ENCODE results near the gene TXNRD2. TPM values are rescaled to one million over a fixed set of nuclear protein-coding genes. Genes with fewer than 3 reads are reported as not detected.

The TXNRD2 gene
- total RNA-seq, 2 experiments from 2014 or later, result 24.7 to 28.9 TPM

- peak overlapping the region; percentile 3; the same call in 1 of the 2 replicates for H2AFZ ChIP-seq (ENCODE audit: low read length)
- H3K27ac ChIP-seq (ENCODE audit: low read depth, low read length, poor library complexity, severe bottlenecking), result peak overlapping the region; percentile 99
- H3K79me2 ChIP-seq (ENCODE audit: insufficient read depth, low read depth, low read length), result peaks cover 35% of the 10 kb centered on the region
- H4K20me1 ChIP-seq (ENCODE audit: insufficient read depth, low read length), result no peaks in the 10 kb centered on the region
- H3K9me3 ChIP-seq (ENCODE audit: low read length), result no peaks in the 10 kb centered on the region
- peak; percentile 66 for DNase-seq (ENCODE audit: low spot score)
- no TSS peak for BruUV-seq (replicated peaks)
- peak overlapping the region; percentile 33 for H3K4me3 ChIP-seq (ENCODE audit: low read depth, low read length, poor library complexity, severe bottlenecking)
- peaks cover 99% of the 10 kb centered on the region for H3K4me1 ChIP-seq (ENCODE audit: insufficient read depth, low read length, poor library complexity, severe bottlenecking)
- peaks cover 21% of the 10 kb centered on the region for H3K36me3 ChIP-seq (ENCODE audit: insufficient read depth, low read length)
- ChIA-PET POLR2A (interaction anchor here (0.5 to 2.9 kb wide), 6 partner anchors 36 to 619 kb away, joined by 3 to 20 read pairs (median 4); no protein-coding TSS in a partner anchor), CTCF (ENCODE audit: unreplicated experiment) (no interaction called here)
- peak overlapping the region; percentile 91 for H3K4me2 ChIP-seq (ENCODE audit: low read length)
- TF ChIP-seq EZH2phosphoT487 (IDR thresholded peaks at IDR 0.05; ENCODE audit: borderline replicate concordance, low read depth, low read length), result no peak
- TF ChIP-seq CTCF (conservative IDR thresholded peaks at IDR 0.05; ENCODE audit: low read length), result no peak
- intact Hi-C loops (cut with micrococcal nuclease; ENCODE audit: unreplicated experiment), result no loop called here
- H3K9me2 ChIP-seq (ENCODE audit: insufficient read depth, low read length), result no peaks in the 10 kb centered on the region
These were observed 49.2 kb downstream of the TXNRD2 start for GRCh38 chr22:19892257-19892879.

GRCh38 chr22:19891317-19892256 is 50.0 kb downstream of the TXNRD2 start:
- H3K36me3 ChIP-seq (ENCODE audit: insufficient read depth, low read length), result peaks cover 21% of the 10 kb centered on the region
- intact Hi-C loops (cut with micrococcal nuclease; ENCODE audit: unreplicated experiment), result loop anchor here (1.0 to 2.0 kb wide), 2 partner anchors 36 to 119 kb away; no protein-coding TSS in a partner anchor
- H3K4me3 ChIP-seq (ENCODE audit: low read depth, low read length, poor library complexity, severe bottlenecking), result peak overlapping the region; percentile 59
- ChIA-PET CTCF (ENCODE audit: unreplicated experiment) (no interaction called here), POLR2A (interaction anchor here (0.5 to 2.9 kb wide), 6 partner anchors 36 to 619 kb away, joined by 3 to 20 read pairs (median 4); no protein-coding TSS in a partner anchor)
- H3K79me2 ChIP-seq (ENCODE audit: insufficient read depth, low read depth, low read length), result peaks cover 38% of the 10 kb centered on the region
- BruUV-seq (replicated peaks), result TSS peak; percentile 75
- DNase-seq (ENCODE audit: low spot score), result peak; percentile 98
- TF ChIP-seq CTCF (conservative IDR thresholded peaks at IDR 0.05; ENCODE audit: low read length), result 0 out of 2 replicates have a peak, but pooled peaks have one; percentile 1
- no peak for TF ChIP-seq EZH2phosphoT487 (IDR thresholded peaks at IDR 0.05; ENCODE audit: borderline replicate concordance, low read depth, low read length)
- no peaks in the 10 kb centered on the region for H3K9me3 ChIP-seq (ENCODE audit: low read length)
- no peaks in the 10 kb centered on the region for H3K9me2 ChIP-seq (ENCODE audit: insufficient read depth, low read length)
- peaks cover 99% of the 10 kb centered on the region for H3K4me1 ChIP-seq (ENCODE audit: insufficient read depth, low read length, poor library complexity, severe bottlenecking)
- peak overlapping the region; percentile 99 for H3K27ac ChIP-seq (ENCODE audit: low read depth, low read length, poor library complexity, severe bottlenecking)
- peak overlapping the region; percentile 3; the same call in 1 of the 2 replicates for H2AFZ ChIP-seq (ENCODE audit: low read length)
- H3K4me2 ChIP-seq (ENCODE audit: low read length), result peak overlapping the region; percentile 91
- H4K20me1 ChIP-seq (ENCODE audit: insufficient read depth, low read length), result no peaks in the 10 kb centered on the region

All from OCI-LY7 (cell line).